Keratinocyte (primary cell): ENCODE data around the gene TUSC2.

Experiments
- EZH2 ChIP-seq: IDR thresholded peaks from one replicate; pipeline ENCODE4 v1.6.1; 2012; ENCODE audit warnings: inconsistent platforms, mild to moderate bottlenecking, low read length, moderate library complexity
- TF ChIP-seq, protein P1 (sequence below), 3 experiments: IDR thresholded peaks in 1 of 3; conservative IDR thresholded peaks in 1 of 3; optimal IDR thresholded peaks in 1 of 3; 2 replicates in 2 of 3; 3 replicates in 1 of 3; pipeline versions ENCODE3 to v1.5.1; 2011; ENCODE audit warnings: low read length in 3 of 3, mild to moderate bottlenecking in 3 of 3, moderate library complexity in 2 of 3, control low read depth in 1 of 3, inconsistent platforms in 1 of 3; ENCODE audit not compliant: insufficient read depth in 2 of 3; ENCODE audit errors: extremely low read depth in 1 of 3

DNA sequence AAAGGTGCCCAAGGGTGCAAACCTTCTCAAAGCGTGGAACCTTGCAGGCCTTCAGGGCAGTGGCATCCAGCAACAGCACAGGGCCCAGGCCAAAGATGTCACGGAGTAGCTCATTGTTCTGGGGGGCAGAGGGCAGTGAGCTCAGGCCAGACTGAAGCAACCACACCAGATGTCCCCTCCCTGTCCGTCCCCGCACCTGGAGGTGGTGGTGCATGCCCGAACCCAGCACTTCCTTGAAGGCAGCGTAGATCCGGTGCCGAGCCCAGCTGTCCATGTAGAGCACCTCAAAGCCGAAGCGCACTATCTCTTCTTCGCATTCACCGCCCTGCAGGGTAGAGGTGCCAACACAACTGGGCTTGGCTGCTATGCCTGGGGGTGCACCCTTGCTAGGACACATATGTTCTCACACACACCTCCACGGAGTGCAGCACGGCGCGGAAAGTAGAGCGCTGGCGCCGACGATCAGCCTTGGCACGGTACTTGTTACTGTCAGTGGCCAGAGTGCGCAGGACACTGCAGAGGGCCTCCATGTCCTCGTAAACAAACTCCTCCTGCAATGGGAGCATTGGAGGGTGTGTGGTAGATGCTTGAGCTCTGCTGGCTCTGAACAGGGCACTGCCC, 39.5 kb downstream of the TUSC2 start:
- TF ChIP-seq EZH2, result no peak
- TF ChIP-seq, protein P1, sequence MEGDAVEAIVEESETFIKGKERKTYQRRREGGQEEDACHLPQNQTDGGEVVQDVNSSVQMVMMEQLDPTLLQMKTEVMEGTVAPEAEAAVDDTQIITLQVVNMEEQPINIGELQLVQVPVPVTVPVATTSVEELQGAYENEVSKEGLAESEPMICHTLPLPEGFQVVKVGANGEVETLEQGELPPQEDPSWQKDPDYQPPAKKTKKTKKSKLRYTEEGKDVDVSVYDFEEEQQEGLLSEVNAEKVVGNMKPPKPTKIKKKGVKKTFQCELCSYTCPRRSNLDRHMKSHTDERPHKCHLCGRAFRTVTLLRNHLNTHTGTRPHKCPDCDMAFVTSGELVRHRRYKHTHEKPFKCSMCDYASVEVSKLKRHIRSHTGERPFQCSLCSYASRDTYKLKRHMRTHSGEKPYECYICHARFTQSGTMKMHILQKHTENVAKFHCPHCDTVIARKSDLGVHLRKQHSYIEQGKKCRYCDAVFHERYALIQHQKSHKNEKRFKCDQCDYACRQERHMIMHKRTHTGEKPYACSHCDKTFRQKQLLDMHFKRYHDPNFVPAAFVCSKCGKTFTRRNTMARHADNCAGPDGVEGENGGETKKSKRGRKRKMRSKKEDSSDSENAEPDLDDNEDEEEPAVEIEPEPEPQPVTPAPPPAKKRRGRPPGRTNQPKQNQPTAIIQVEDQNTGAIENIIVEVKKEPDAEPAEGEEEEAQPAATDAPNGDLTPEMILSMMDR (optimal IDR thresholded peaks at IDR 0.05 in 1 of 3, IDR thresholded peaks at IDR 0.05 in 1 of 3, conservative IDR thresholded peaks at IDR 0.05 in 1 of 3; ENCODE audit: extremely low read depth in 1 of 3, insufficient read depth in 2 of 3, low read length in 3 of 3), result no peak
